Measurements from ENCODE around the gene PHACTR3. TPM values are rescaled to one million over a fixed set of nuclear protein-coding genes. Genes with fewer than 3 reads are reported as not detected.

The PHACTR3 gene
- total and polyA plus RNA-seq, 4 donors, result 0.14 to 0.42 (median 0.17) TPM

GRCh38 chr20:59579404-59580145 lies 24.8 kb upstream of the PHACTR3 start:
- Histone ChIP-seq H3K27me3 (ENCODE audit: control insufficient read depth in 4 of 4, insufficient read depth in 4 of 4, low read length in 3 of 4) (peaks cover 0 to 12% (median 6%) of the 10 kb centered on the region in 4 donors), H3K36me3 (ENCODE audit: control insufficient read depth in 4 of 4, insufficient read depth in 3 of 4, low read depth in 1 of 4, low read length in 3 of 4) (no peaks in the 10 kb centered on the region), H3K4me1 (ENCODE audit: control insufficient read depth in 4 of 4, insufficient read depth in 4 of 4, low read length in 3 of 4) (no peaks in the 10 kb centered on the region), H3K27ac (ENCODE audit: low read depth in 1 of 2, low read length in 2 of 2) (no peak overlapping the region), H3K4me3 (ENCODE audit: low read depth in 1 of 3, low read length in 3 of 3) (no peak overlapping the region), H3K9me3 (ENCODE audit: control insufficient read depth in 4 of 4, low read length in 3 of 4) (no peaks in the 10 kb centered on the region), H3K9ac (ENCODE audit: low read depth in 1 of 2, low read length in 2 of 2) (no peak overlapping the region)
- DNase-seq (ENCODE audit: low spot score), result no peak
- WGBS, result 56% methylated on average over 12 of the region's 12 CpGs
- TF ChIP-seq FOXA2 (IDR thresholded peaks at IDR 0.05) (no peak), CTCF (IDR thresholded peaks at IDR 0.05; ENCODE audit: low read depth, low read length, missing input control) (no peak), NR2F2 (IDR thresholded peaks at IDR 0.05) (no peak), HNF4G (IDR thresholded peaks at IDR 0.05) (no peak), GABPA (IDR thresholded peaks at IDR 0.05 in 1 of 2, conservative IDR thresholded peaks at IDR 0.05 in 1 of 2) (no peak)
- TF ChIP-seq, protein P1, sequence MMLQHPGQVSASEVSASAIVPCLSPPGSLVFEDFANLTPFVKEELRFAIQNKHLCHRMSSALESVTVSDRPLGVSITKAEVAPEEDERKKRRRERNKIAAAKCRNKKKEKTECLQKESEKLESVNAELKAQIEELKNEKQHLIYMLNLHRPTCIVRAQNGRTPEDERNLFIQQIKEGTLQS (IDR thresholded peaks at IDR 0.05), result no peak

DNA sequence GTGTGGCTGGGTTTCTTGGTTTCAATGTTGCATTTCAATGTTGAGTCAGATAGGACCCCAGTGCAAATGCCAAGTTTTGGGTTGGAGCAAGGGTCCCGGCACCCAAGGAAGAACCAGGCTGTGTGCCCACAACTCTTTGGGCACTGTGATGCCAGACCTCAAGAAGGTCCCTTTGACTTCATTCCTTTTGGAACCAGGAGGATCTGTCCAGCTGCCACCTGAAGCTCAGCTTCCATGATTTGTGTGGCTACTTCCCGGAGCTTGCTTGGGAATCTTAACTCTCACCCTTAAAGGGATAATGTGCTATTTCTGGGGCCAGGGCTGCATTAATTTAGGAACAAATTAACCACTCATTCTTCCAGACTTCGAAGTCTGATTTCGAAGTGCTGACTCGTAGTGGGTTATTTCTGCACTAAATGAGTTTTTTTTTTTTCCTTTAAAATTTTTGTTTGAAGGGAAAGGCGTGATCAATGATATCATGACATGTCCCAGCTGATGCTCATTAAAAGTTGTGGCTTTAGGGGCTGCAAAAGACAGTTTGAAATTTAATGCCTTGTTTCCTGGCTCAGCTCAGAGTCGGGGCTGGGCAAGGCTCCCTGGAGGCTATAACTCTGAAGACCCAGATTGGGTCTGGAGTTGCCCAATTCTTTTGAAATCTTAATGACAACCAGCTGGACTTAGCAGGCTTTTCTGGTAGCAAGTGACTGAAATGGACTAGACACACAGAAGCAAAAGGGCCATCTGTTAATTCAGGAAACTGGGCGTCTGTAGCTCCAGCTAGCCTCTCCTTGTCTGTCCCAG lies 24.0 kb upstream of the PHACTR3 start:
- no peak for DNase-seq (ENCODE audit: low spot score)
- H3K4me1 ChIP-seq (ENCODE audit: control insufficient read depth in 4 of 4, insufficient read depth in 4 of 4, low read length in 3 of 4), result no peaks in the 10 kb centered on the region
- H3K27me3 ChIP-seq (ENCODE audit: control insufficient read depth in 4 of 4, insufficient read depth in 4 of 4, low read length in 3 of 4), result peaks cover 0 to 12% (median 6%) of the 10 kb centered on the region in 4 donors
- WGBS, result 50% methylated on average over 8 of the region's 8 CpGs
- no peaks in the 10 kb centered on the region for H3K9me3 ChIP-seq (ENCODE audit: control insufficient read depth in 4 of 4, low read length in 3 of 4)
- no peak overlapping the region for H3K4me3 ChIP-seq (ENCODE audit: low read depth in 1 of 3, low read length in 3 of 3)
- H3K27ac ChIP-seq (ENCODE audit: low read depth in 1 of 2, low read length in 2 of 2), result no peak overlapping the region
- no peak for TF ChIP-seq EGR1 (IDR thresholded peaks at IDR 0.05; ENCODE audit: low read depth in 2 of 2)
- no peak for TF ChIP-seq CTCF (IDR thresholded peaks at IDR 0.05; ENCODE audit: low read depth, low read length, missing input control)
- TF ChIP-seq, protein P2, sequence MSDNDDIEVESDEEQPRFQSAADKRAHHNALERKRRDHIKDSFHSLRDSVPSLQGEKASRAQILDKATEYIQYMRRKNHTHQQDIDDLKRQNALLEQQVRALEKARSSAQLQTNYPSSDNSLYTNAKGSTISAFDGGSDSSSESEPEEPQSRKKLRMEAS (IDR thresholded peaks at IDR 0.05), result no peak
- no peak for TF ChIP-seq FOXA1 (IDR thresholded peaks at IDR 0.05)
- TF ChIP-seq SP1 (IDR thresholded peaks at IDR 0.05), result no peak
- no peak for TF ChIP-seq HNF4G (IDR thresholded peaks at IDR 0.05)
- TF ChIP-seq, protein P1 (IDR thresholded peaks at IDR 0.05), result no peak
- no peak for TF ChIP-seq TAF1 (conservative IDR thresholded peaks at IDR 0.05)
- no peak for TF ChIP-seq FOXA2 (IDR thresholded peaks at IDR 0.05)
- TF ChIP-seq, protein P3, sequence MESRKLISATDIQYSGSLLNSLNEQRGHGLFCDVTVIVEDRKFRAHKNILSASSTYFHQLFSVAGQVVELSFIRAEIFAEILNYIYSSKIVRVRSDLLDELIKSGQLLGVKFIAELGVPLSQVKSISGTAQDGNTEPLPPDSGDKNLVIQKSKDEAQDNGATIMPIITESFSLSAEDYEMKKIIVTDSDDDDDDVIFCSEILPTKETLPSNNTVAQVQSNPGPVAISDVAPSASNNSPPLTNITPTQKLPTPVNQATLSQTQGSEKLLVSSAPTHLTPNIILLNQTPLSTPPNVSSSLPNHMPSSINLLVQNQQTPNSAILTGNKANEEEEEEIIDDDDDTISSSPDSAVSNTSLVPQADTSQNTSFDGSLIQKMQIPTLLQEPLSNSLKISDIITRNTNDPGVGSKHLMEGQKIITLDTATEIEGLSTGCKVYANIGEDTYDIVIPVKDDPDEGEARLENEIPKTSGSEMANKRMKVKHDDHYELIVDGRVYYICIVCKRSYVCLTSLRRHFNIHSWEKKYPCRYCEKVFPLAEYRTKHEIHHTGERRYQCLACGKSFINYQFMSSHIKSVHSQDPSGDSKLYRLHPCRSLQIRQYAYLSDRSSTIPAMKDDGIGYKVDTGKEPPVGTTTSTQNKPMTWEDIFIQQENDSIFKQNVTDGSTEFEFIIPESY (IDR thresholded peaks at IDR 0.05), result no peak
- no peak for TF ChIP-seq REST (IDR thresholded peaks at IDR 0.05)
- TF ChIP-seq RAD21 (IDR thresholded peaks at IDR 0.05), result no peak
- TF ChIP-seq GABPA (IDR thresholded peaks at IDR 0.05 in 1 of 2, conservative IDR thresholded peaks at IDR 0.05 in 1 of 2), result no peak
- TF ChIP-seq NR2F2 (IDR thresholded peaks at IDR 0.05), result no peak
- TF ChIP-seq RXRA (IDR thresholded peaks at IDR 0.05), result no peak
- TF ChIP-seq HNF4A (conservative IDR thresholded peaks at IDR 0.05), result no peak
- H3K9ac ChIP-seq (ENCODE audit: low read depth in 1 of 2, low read length in 2 of 2), result no peak overlapping the region
- no peaks in the 10 kb centered on the region for H3K36me3 ChIP-seq (ENCODE audit: control insufficient read depth in 4 of 4, insufficient read depth in 3 of 4, low read depth in 1 of 4, low read length in 3 of 4)

All from liver (tissue), 9 donors.